Measurements from ENCODE around the gene ZMIZ1.

The ZMIZ1 gene

DNA sequence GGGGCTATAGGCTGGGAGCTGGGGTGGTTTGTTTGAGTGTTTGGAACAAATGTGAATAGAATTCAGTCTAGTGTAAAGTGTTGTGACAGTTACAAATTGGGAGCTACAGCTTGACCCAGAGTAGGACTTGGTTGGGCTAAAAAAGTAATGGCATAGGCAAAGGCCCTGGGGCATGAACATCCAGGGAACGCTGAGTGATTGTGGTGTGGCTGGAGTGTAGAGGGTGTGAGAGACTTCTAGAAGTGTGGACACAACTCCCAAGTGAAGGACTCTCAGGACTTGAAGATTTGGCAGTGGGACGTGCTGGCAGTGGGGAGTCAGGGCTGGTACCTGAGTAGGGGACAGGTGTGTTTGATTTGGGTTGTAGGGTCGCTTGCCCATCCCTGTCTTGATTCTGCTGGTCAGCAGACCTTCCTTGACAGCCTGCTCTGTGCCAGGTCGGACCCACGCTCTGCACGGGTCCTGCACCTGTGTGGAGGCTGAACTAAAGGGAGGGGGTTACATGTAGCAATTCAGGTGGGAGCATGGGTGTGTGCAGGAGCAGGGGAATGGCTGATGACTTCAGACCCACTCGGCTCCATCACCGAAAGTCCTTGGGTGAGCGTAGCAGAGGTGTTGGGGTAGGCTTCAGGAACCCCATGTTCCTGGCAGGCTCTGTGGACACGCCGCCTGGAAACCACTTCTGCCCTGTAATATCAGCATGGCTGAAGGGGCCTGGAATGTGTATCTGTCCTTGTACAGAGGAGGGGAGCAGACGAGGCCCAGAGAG, 43.3 kb downstream of the ZMIZ1 start:
- H3K9me3 ChIP-seq: no peaks in the 10 kb centered on the region
- no peak overlapping the region for H3K4me3 ChIP-seq (ENCODE audit: low read depth, low read length)
- TF ChIP-seq, protein P1, sequence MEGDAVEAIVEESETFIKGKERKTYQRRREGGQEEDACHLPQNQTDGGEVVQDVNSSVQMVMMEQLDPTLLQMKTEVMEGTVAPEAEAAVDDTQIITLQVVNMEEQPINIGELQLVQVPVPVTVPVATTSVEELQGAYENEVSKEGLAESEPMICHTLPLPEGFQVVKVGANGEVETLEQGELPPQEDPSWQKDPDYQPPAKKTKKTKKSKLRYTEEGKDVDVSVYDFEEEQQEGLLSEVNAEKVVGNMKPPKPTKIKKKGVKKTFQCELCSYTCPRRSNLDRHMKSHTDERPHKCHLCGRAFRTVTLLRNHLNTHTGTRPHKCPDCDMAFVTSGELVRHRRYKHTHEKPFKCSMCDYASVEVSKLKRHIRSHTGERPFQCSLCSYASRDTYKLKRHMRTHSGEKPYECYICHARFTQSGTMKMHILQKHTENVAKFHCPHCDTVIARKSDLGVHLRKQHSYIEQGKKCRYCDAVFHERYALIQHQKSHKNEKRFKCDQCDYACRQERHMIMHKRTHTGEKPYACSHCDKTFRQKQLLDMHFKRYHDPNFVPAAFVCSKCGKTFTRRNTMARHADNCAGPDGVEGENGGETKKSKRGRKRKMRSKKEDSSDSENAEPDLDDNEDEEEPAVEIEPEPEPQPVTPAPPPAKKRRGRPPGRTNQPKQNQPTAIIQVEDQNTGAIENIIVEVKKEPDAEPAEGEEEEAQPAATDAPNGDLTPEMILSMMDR (IDR thresholded peaks at IDR 0.05; ENCODE audit: low read depth, low read length): no peak
- H3K36me3 ChIP-seq: peaks cover 12% of the 10 kb centered on the region
- peaks cover 48% of the 10 kb centered on the region for H3K4me1 ChIP-seq
- H3K27me3 ChIP-seq: no peaks in the 10 kb centered on the region
- DNase-seq: no peak

DNA sequence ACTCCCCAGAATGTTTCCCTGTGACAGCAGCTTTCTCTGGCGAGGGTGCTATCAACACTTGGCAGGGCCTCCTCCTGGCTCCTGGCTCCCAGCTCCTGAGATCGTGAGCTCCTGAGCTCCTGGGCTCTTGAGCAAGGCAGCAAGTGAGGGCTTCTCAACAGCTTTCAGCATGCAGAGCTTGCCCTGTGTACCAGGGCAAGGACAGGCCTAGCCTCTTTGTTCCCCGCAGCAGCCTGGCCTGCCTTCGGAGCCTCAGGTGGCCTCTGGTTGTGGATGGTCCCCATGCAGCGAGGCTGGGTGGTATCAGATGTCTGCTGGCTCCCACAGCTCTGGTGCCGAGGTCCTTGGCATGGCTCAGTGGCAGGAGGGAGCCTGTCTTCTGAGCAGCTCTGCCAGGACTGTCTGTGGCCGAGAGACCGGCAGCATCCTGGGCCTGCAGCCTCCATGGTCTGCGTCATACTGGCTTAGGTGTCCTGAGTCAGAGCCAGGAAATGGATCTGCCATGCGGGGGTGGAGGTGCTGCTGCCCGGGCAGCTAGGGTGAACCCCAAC, 44.2 kb downstream of the ZMIZ1 start:
- DNase-seq: no peak
- Histone ChIP-seq H3K27me3 (no peaks in the 10 kb centered on the region), H3K4me1 (peaks cover 39% of the 10 kb centered on the region), H3K4me3 (ENCODE audit: low read depth, low read length) (no peak overlapping the region), H3K36me3 (peaks cover 17% of the 10 kb centered on the region), H3K9me3 (no peaks in the 10 kb centered on the region)
- TF ChIP-seq, protein P1 (IDR thresholded peaks at IDR 0.05; ENCODE audit: low read depth, low read length): no peak

DNA sequence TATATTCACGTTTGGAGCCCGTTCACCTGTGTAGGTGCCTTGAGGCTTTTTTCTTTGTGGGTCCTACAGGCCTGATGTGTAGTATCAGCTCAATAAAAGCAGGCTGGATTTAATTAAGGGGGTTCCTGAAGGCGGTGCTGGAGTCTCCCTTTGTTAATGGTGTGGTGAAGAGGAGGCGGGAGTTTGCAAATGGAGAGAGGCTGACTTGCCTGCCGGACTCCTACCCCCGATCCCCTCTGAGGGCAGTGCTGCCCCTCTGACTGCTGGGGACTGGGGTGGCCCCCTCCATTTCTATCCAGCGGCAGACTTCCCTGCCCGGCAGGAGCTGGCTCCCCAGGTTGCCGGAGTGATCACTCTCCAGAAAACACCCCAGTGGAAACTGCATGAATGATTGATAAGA, 45.1 kb downstream of the ZMIZ1 start:
- Histone ChIP-seq H3K9me3 (no peaks in the 10 kb centered on the region), H3K4me1 (peaks cover 35% of the 10 kb centered on the region), H3K4me3 (ENCODE audit: low read depth, low read length) (peak overlapping the region; percentile 17), H3K36me3 (peaks cover 17% of the 10 kb centered on the region), H3K27me3 (no peaks in the 10 kb centered on the region)
- TF ChIP-seq, protein P1 (IDR thresholded peaks at IDR 0.05; ENCODE audit: low read depth, low read length): no peak
- DNase-seq: no peak

DNA sequence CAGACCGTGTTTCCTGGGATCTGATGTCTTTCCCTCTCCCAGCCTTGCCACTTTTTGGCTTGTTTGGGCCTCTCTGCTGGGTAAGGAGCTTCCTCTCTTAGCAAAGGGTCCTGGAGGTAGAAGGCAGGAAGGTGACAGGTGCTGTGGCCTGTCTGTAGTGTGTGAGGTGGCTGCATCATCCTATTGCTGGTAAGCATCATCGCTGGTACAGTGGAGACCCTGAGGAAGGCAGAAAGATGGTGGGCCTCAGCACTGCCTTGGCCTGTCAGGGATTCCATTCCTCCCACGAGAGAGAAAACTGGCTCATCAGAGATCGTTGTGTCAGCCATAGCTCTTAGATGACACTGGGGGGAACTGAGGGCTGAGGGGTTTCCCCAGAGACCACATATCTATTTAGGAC, 46.5 kb downstream of the ZMIZ1 start:
- no peaks in the 10 kb centered on the region for H3K27me3 ChIP-seq
- H3K9me3 ChIP-seq: no peaks in the 10 kb centered on the region
- peaks cover 24% of the 10 kb centered on the region for H3K36me3 ChIP-seq
- TF ChIP-seq, protein P1 (IDR thresholded peaks at IDR 0.05; ENCODE audit: low read depth, low read length): no peak
- H3K4me1 ChIP-seq: peaks cover 35% of the 10 kb centered on the region
- DNase-seq: no peak
- no peak overlapping the region for H3K4me3 ChIP-seq (ENCODE audit: low read depth, low read length)

DNA sequence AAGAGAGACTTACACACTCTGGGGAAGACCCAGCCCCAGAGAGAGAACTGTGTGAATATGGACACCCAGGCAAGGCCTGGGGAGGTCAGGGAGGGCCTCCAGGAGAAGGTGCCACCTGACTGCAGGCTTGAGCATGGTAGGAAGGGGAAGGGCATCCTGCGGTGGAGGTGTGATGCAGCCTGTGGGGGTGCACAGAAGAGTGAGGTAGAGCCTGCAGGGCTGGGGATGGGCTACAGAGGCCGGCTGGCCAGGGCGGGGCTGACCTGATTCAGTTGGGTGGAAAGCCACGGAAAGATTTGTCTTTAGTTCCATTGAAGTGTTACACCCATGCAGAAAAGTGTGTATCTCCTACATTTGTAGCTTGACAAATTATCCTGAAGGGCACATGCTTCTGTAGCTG, 47.6 kb downstream of the ZMIZ1 start:
- DNase-seq: no peak
- H3K36me3 ChIP-seq: peaks cover 26% of the 10 kb centered on the region
- TF ChIP-seq, protein P1 (IDR thresholded peaks at IDR 0.05; ENCODE audit: low read depth, low read length): no peak
- H3K4me3 ChIP-seq (ENCODE audit: low read depth, low read length): no peak overlapping the region
- no peaks in the 10 kb centered on the region for H3K27me3 ChIP-seq
- peaks cover 35% of the 10 kb centered on the region for H3K4me1 ChIP-seq
- no peaks in the 10 kb centered on the region for H3K9me3 ChIP-seq
